Stimulated activated CD8-positive, alpha-beta memory T cell treated with anti-CD3 and anti-CD28 coated beads, Interleukin-2, amount 100 ng/mL, for 48 hours (primary cell): ENCODE results near the gene UTP3.
"Not testable (repeated sequence)": the region's sequence is repeated elsewhere in the genome, so short reads cannot be mapped to it uniquely, and the experiment has no call there.

Experiments used
- DNase-seq, 2 donors: peaks; one replicate each; pipeline ENCODE4 v3.0.0-alpha.2; 2020; ENCODE audit warnings: low read depth in 2 of 2

The UTP3 gene

GRCh38 chr4:70687821-70688794, at the start of gene UTP3:
TSS of gene UTP3 (plus strand) at chr4:70688532. CDS start at chr4:70688678, 146 bp downstream.
- DNase-seq: peak; percentile 89

- DNase-seq: no peak
These were observed 48.1 kb upstream of the UTP3 start for GRCh38 chr4:70640192-70640591.

GRCh38 chr4:70650741-70651140, 37.6 kb upstream of the UTP3 start:
- not testable (repeated sequence) for DNase-seq

GRCh38 chr4:70651864-70652506, 36.3 kb upstream of the UTP3 start:
- no peak for DNase-seq

- DNase-seq: no peak
These were observed 33.7 kb upstream of the UTP3 start for GRCh38 chr4:70654605-70655011.

- no peak for DNase-seq
These were observed 31.0 kb upstream of the UTP3 start for GRCh38 chr4:70657326-70657725.

- DNase-seq: no peak
These were observed 29.9 kb upstream of the UTP3 start for GRCh38 chr4:70658418-70658817.

- no peak for DNase-seq
These were observed 28.2 kb upstream of the UTP3 start for GRCh38 chr4:70660106-70660505.

GRCh38 chr4:70661309-70661922, 26.9 kb upstream of the UTP3 start:
- DNase-seq: peak in 1 of 2 donors; percentile 8

GRCh38 chr4:70666369-70666768, 22.0 kb upstream of the UTP3 start, which contains the start of gene JCHAIN:
TSS of gene JCHAIN (minus strand) at chr4:70666508. CDS start at chr4:70666490, 18 bp downstream.
- no peak for DNase-seq

- no peak for DNase-seq
These were observed 20.4 kb upstream of the UTP3 start for GRCh38 chr4:70667740-70668535.

GRCh38 chr4:70670332-70671014, 17.9 kb upstream of the UTP3 start:
- no peak for DNase-seq

GRCh38 chr4:70671091-70671490, 17.2 kb upstream of the UTP3 start:
- DNase-seq: no peak

- no peak for DNase-seq
These were observed 14.1 kb upstream of the UTP3 start for GRCh38 chr4:70674191-70674590.

- DNase-seq: no peak
These were observed 13.6 kb upstream of the UTP3 start for GRCh38 chr4:70674731-70675130.

- no peak for DNase-seq
These were observed 11.7 kb upstream of the UTP3 start for GRCh38 chr4:70676554-70677090.

- no peak for DNase-seq
These were observed 9.8 kb upstream of the UTP3 start for GRCh38 chr4:70678383-70678999.

- DNase-seq: no peak
These were observed 7.4 kb upstream of the UTP3 start for GRCh38 chr4:70680934-70681333.

- DNase-seq: no peak
These were observed 6.6 kb upstream of the UTP3 start for GRCh38 chr4:70681704-70682103.

- not testable (repeated sequence) for DNase-seq
These were observed 6.2 kb upstream of the UTP3 start for GRCh38 chr4:70682142-70682541.
